Esophagus muscularis mucosa (tissue), 4 donors: ENCODE measurements around the gene SLAMF8. TPM values are rescaled to one million over a fixed set of nuclear protein-coding genes. Genes with fewer than 3 reads are reported as not detected.

ENCODE experiments used
- DNase-seq: peaks from one replicate; pipeline ENCODE4 v3.0.0-alpha.2; 2017; ENCODE audit errors: extremely low spot score
- H3K27ac ChIP-seq, 4 donors: fragments of 200-600 bp; sonication (generic); replicated peaks in 1 of 4; 1 replicate in 3 of 4; 2 replicates in 1 of 4; pipeline ENCODE4 v1.5.1; 2016 to 2019; ENCODE audit warnings: mild to moderate bottlenecking in 1 of 4
- H3K27me3 ChIP-seq, 4 donors: fragments of 200-600 bp; sonication (generic); one replicate each; pipeline versions ENCODE4 v1.5.1 to v1.6.0; 2016 to 2019
- H3K36me3 ChIP-seq, 4 donors: fragments of 200-600 bp; sonication (generic); one replicate each; pipeline ENCODE4 v1.5.1; 2016 to 2019
- H3K4me1 ChIP-seq, 4 donors: fragments of 200-600 bp; sonication (generic); one replicate each; pipeline ENCODE4 v1.5.1; 2016 to 2019
- H3K4me3 ChIP-seq, 4 donors: fragments of 200-600 bp; sonication (generic); 1 replicate in 2 of 4; 2 replicates in 2 of 4; pipeline ENCODE4 v1.5.1; 2016 to 2019; ENCODE audit warnings: mild to moderate bottlenecking in 4 of 4, moderate library complexity in 1 of 4
- H3K9me3 ChIP-seq, 4 donors: fragments of 200-600 bp; sonication (generic); 1 replicate in 3 of 4; 2 replicates in 1 of 4; pipeline ENCODE4 v1.5.1; 2016 to 2019
- CTCF ChIP-seq, 3 experiments: fragments of 200-600 bp in 2 of 3; fragments of 450-650 bp in 1 of 3; sonication (generic) in 2 of 3; IDR thresholded peaks; one replicate each; pipeline ENCODE4 v1.5.1; 2017 to 2019; ENCODE audit warnings: antibody characterized with exemption in 3 of 3, mild to moderate bottlenecking in 2 of 3, moderate library complexity in 1 of 3
- EP300 ChIP-seq: sonication (generic); formaldehyde crosslinking; IDR thresholded peaks from one replicate; pipeline ENCODE4 v1.6.1; 2017; ENCODE audit warnings: antibody characterized with exemption
- POLR2A ChIP-seq: fragments of 450-650 bp; IDR thresholded peaks from one replicate; pipeline ENCODE4 v1.6.1; 2017; ENCODE audit warnings: antibody characterized with exemption, moderate library complexity, mild to moderate bottlenecking, low read depth
- POLR2AphosphoS5 ChIP-seq, 2 donors: sonication (generic); formaldehyde crosslinking; IDR thresholded peaks; one replicate each; pipeline ENCODE4 v1.6.1; 2017; ENCODE audit warnings: antibody characterized with exemption in 2 of 2
- WGBS: methylation state at CpG from one replicate; pipeline ENCODE4 v1.1.5; 2018; 5-methylcytosine and 5-hydroxymethylcytosine counted together
- intact Hi-C: fragments of 100-400 bp; cut with DNase I; formaldehyde crosslinking; loops from one replicate; pipeline ENCODE4 v1.15.1; 2023
- total RNA-seq, 4 donors: library from RNA; depleted of rRNA; stranded (reverse); fragments of >200 nt; gene quantifications; one replicate each; pipeline versions ENCODE4 v1.1.0 to v1.2.1, GENCODE V29; 2016

Gene SLAMF8
- total RNA-seq, 4 donors from 2014 or later = 1.9 to 8.4 (median 3.5) TPM

GRCh38 chr1:159825564-159825963 lies 1.1 kb upstream of the SLAMF8 start:
- TF ChIP-seq EP300 = no peak
- no peak for TF ChIP-seq POLR2AphosphoS5 (IDR thresholded peaks at IDR 0.05)
- TF ChIP-seq POLR2A = no peak
- TF ChIP-seq CTCF (IDR thresholded peaks at IDR 0.05) = no peak
- DNase-seq = no peak
- H3K4me1 ChIP-seq = peaks cover 0 to 11% (median 0%) of the 10 kb centered on the region in 4 donors
- WGBS = 67% methylated on average over 3 of the region's 3 CpGs
- no peak overlapping the region for H3K4me3 ChIP-seq
- H3K27me3 ChIP-seq = peaks cover 0 to 33% (median 0%) of the 10 kb centered on the region in 4 donors
- intact Hi-C loops = no loop called here
- H3K36me3 ChIP-seq = no peaks in the 10 kb centered on the region
- no peak overlapping the region for H3K27ac ChIP-seq
- no peaks in the 10 kb centered on the region for H3K9me3 ChIP-seq

- 90% methylated on average over 6 of the region's 6 CpGs for WGBS
- no peak overlapping the region for H3K27ac ChIP-seq
- TF ChIP-seq POLR2AphosphoS5 (IDR thresholded peaks at IDR 0.05) (no peak), CTCF (IDR thresholded peaks at IDR 0.05) (no peak), POLR2A (no peak), EP300 (no peak)
- H3K9me3 ChIP-seq = no peaks in the 10 kb centered on the region
- no peaks in the 10 kb centered on the region for H3K36me3 ChIP-seq
- peak overlapping the region in 1 of 4 donors; percentile 1 for H3K4me3 ChIP-seq
- H3K27me3 ChIP-seq = peaks cover 0 to 26% (median 0%) of the 10 kb centered on the region in 4 donors
- intact Hi-C loops = no loop called here
- no peak for DNase-seq
- peaks cover 0 to 11% (median 0%) of the 10 kb centered on the region in 4 donors for H3K4me1 ChIP-seq
These were observed 423 bp downstream of the SLAMF8 start for GRCh38 chr1:159827102-159827490.

GRCh38 chr1:159827549-159827948 lies 876 bp downstream of the SLAMF8 start:
- peaks cover 0 to 24% (median 0%) of the 10 kb centered on the region in 4 donors for H3K27me3 ChIP-seq
- no peak for DNase-seq
- intact Hi-C loops = no loop called here
- H3K9me3 ChIP-seq = no peaks in the 10 kb centered on the region
- peaks cover 0 to 11% (median 0%) of the 10 kb centered on the region in 4 donors for H3K4me1 ChIP-seq
- WGBS = 91% methylated on average over 3 of the region's 3 CpGs
- TF ChIP-seq CTCF (IDR thresholded peaks at IDR 0.05) = no peak
- TF ChIP-seq EP300 = no peak
- TF ChIP-seq POLR2AphosphoS5 (IDR thresholded peaks at IDR 0.05) = no peak
- no peak for TF ChIP-seq POLR2A
- H3K4me3 ChIP-seq = peak overlapping the region in 1 of 4 donors; percentile 1
- no peak overlapping the region for H3K27ac ChIP-seq
- no peaks in the 10 kb centered on the region for H3K36me3 ChIP-seq

GRCh38 chr1:159828176-159828575 lies 1.5 kb downstream of the SLAMF8 start:
- no peak for DNase-seq
- 66% methylated on average over 3 of the region's 3 CpGs for WGBS
- H3K4me1 ChIP-seq = peaks cover 0 to 11% (median 0%) of the 10 kb centered on the region in 4 donors
- TF ChIP-seq POLR2A = no peak
- no peak for TF ChIP-seq EP300
- no peak for TF ChIP-seq POLR2AphosphoS5 (IDR thresholded peaks at IDR 0.05)
- TF ChIP-seq CTCF (IDR thresholded peaks at IDR 0.05) = no peak
- H3K27me3 ChIP-seq = peaks cover 0 to 18% (median 0%) of the 10 kb centered on the region in 4 donors
- intact Hi-C loops = no loop called here
- no peaks in the 10 kb centered on the region for H3K9me3 ChIP-seq
- H3K27ac ChIP-seq = no peak overlapping the region
- H3K36me3 ChIP-seq = peaks cover 0 to 5% (median 0%) of the 10 kb centered on the region in 4 donors
- H3K4me3 ChIP-seq = no peak overlapping the region

- no peaks in the 10 kb centered on the region for H3K9me3 ChIP-seq
- 86% methylated on average over 11 of the region's 11 CpGs for WGBS
- intact Hi-C loops = no loop called here
- H3K36me3 ChIP-seq = peaks cover 0 to 5% (median 0%) of the 10 kb centered on the region in 4 donors
- no peak overlapping the region for H3K4me3 ChIP-seq
- H3K27ac ChIP-seq = no peak overlapping the region
- DNase-seq = no peak
- H3K27me3 ChIP-seq = peaks cover 0 to 13% (median 0%) of the 10 kb centered on the region in 4 donors
- TF ChIP-seq POLR2A = no peak
- no peak for TF ChIP-seq CTCF (IDR thresholded peaks at IDR 0.05)
- no peak for TF ChIP-seq EP300
- no peak for TF ChIP-seq POLR2AphosphoS5 (IDR thresholded peaks at IDR 0.05)
- H3K4me1 ChIP-seq = peaks cover 0 to 11% (median 0%) of the 10 kb centered on the region in 4 donors
These were observed 2.1 kb downstream of the SLAMF8 start for GRCh38 chr1:159828581-159829272.
